NCI-H524 (cell line): Measurements from ENCODE around the gene ELF1.
"Not testable (repeated sequence)": the region's sequence is repeated elsewhere in the genome, so short reads cannot be mapped to it uniquely, and the experiment has no call there.

Experiments
- DNase-seq, 2 experiments: peaks; one replicate each; lab custom pipeline; 2025; lab: John Stamatoyannopoulos, UW

Gene ELF1

DNA sequence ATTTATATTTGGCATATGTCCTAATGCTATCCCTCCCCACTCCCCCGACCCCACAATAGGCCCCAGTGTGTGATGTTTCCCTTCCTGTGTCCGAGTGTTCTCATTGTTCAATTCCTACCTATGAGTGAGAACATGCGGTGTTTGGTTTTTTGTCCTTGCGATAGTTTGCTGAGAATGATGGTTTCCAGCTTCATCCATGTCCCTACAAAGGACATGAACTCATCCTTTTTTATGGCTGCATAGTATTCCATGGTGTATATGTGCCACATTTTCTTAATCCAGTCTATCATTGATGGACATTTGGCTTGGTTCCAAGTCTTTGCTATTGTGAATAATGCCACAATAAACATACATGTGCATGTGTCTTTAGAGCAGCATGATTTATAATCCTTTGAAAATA lies 23.3 kb upstream of the ELF1 start:
- DNase-seq = not testable (repeated sequence)

DNA sequence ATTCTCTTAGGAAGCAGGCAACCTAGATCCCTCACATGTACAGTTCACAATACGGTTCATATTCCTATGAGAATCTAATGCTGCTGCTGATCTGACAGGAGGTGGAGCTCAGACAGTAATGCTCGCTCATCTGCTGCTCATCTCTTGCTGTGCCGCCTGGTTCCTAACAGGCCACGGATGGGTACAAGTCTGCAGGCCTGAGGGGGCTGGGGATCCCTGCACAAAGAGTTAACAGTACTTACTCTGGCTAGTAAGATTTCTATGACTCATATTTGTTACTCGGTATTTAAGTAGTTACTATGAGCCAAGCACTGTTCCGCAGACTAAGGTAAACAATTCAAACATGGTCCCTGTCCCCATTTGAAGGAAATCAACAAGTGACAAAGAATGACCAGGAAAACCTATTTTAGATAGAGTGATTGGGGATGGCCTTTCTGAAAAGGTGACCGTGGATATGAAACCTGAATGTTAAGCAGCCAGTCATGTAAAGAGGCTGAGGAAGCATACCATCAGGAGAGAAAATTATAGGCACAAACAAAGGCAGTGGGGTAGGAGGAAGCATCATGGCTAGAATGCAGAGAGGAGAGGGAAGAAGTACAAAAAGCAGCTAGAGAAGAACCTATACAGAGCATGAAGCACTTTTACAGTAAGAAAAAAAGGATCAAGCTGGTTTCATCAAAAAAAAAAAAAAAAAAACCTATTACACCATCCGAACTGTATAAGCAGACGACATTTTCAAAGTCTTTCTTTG lies 21.6 kb upstream of the ELF1 start:
- no peak for DNase-seq

DNA sequence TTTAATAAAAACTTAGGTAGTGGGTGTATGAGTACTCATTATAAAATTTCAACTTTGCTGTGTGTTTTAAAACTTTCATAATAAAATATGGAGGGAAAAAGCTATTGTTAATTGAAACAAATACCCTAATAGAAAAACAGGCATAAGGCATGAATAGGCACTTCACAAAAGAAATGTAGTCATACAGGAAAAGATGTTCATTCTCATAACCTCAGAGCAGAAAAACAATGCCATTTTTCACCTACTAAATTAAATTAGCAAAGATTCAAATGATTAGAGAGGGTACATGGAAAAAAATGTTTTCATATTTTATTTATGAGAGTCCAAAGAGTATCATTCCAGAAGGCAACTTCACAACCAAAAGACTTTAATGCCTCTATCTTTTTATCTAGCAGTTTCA lies 20.6 kb upstream of the ELF1 start:
- no peak for DNase-seq

- not testable (repeated sequence) for DNase-seq
Observed at GRCh38 chr13:41036557-41036956, 17.4 kb upstream of the ELF1 start.

- DNase-seq = no peak
Observed at GRCh38 chr13:41034881-41035280, 15.8 kb upstream of the ELF1 start.

- no peak for DNase-seq
Observed at GRCh38 chr13:41034382-41034781, 15.3 kb upstream of the ELF1 start.

DNA sequence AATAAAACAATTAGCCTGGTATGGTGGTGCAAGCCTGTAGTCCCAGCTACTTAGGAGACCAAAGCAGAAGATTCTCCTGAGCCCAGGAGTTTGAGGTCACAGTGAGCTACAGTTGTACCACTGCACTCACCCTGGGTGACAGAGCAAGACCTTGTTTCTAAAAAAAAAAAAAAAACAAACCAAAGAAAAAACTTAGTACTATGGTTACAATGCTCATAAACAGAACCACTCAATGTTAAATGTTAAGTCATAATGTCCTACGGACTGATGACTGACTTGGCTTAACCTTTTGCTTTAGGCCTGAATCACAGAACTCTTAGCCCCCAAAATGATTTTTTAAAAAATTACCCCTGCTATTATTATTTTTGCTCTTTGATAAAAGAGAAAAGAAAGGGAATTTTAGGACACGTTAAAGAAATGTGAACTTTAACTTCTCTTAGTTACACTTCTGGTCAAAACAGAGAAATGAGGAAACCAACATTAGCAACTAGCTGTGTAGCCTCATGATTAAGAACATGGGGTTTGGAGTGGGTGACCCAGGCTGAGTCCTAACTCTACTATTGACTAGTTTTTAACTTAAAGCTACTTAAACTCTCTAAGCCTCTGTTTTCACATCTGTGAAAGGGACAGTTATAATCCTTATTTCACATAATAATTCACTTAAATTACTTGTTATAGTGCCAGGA lies 13.7 kb upstream of the ELF1 start:
- no peak for DNase-seq

- DNase-seq = peak in 1 of 2 experiments; percentile 28
Observed at GRCh38 chr13:41029629-41030028, 10.5 kb upstream of the ELF1 start.

GRCh38 chr13:41028051-41028450 lies 8.9 kb upstream of the ELF1 start:
- DNase-seq = no peak

GRCh38 chr13:41026788-41027187 lies 7.7 kb upstream of the ELF1 start:
- DNase-seq = no peak

DNA sequence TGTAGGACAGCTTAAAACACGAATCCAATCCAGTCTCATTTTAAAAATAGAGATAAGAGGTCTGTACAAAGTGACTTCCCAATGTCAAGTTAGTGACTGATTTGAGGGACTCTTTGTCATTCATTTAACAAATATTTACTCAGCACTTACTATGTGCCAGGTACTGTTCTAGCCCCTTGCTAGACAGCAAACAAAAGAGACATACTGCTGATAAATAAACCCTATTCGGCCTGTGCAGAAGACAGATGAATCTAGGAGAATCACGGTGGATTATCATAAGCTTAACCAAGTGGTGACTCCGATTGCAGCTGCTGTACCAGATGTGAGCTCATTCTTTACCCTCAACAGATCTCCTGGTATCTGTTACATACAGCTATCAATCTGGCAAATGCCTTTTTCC lies 6.4 kb upstream of the ELF1 start:
- DNase-seq = peak; percentile 38 to 85

DNA sequence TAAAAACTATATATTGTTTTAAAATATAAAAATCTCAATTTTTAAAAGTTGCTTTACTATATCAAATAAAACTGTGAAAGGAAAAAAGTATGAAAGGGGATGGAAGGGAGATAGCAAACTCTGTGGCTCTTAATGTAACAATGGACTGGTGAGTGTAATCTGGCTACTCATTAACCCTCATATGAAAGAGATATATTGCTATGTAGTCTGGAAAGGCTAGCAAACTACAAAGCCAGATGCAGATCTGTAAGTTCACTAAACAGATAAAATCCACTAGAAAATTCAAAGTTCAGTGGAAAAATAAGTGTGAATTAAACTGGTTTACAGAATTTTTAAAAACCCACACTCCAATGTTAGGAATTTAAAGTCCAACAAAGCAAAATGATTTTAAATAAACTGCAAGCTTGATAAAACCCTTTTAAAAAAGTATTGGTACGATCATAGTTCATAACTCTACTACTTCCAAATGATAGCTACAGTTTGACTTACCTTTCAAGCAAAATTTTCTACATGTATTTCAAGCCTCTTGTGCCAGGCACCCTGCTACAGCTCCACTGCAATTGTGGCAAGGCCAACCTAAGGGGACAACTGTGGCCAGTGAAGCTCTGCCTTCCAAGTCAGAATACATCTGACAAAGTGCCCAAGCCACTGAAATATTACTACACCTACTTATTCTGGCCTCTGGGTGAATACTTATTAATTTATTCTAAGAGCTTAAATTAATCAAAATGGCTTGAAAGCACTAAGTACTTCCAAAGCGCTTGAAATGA lies 647 bp upstream of the ELF1 start:
- DNase-seq = peak in 1 of 2 experiments; percentile 41

DNA sequence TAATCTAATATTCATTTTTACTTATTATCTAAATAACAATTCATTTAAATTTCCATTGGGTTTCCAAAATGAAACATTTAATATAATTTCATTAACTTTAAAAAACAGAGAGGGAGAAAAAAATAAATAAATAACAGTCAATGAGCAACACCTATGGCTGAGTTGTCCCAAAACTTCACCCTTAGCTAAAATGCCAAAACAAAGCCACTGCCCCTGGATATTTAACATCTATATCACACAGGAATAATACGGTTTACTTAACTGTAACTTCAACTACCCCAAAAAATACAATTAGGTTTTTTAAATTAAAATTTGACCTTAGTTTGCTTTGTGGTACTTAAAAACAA lies 541 bp downstream of the ELF1 start:
- no peak for DNase-seq

GRCh38 chr13:41017817-41018601 lies 1.1 kb downstream of the ELF1 start:
- DNase-seq = no peak

DNA sequence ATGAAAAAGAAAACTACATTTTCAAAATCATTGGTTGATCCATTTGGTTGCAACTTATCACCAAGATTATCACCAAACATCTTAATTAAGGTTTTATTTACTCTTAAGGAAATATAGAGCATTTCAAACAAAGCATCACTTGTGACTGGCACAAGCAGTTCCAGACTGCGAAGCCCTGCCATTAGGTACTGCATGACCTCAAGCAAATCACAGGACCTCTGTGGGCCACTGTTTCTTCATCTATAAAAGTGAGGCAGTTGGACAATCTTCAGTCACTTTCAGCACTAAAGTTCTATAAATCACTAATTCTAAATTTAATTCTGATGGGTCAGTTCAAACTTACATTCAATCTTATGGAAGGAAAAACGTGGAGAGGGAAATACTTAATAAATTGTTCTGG lies 2.0 kb downstream of the ELF1 start:
- DNase-seq = no peak

DNA sequence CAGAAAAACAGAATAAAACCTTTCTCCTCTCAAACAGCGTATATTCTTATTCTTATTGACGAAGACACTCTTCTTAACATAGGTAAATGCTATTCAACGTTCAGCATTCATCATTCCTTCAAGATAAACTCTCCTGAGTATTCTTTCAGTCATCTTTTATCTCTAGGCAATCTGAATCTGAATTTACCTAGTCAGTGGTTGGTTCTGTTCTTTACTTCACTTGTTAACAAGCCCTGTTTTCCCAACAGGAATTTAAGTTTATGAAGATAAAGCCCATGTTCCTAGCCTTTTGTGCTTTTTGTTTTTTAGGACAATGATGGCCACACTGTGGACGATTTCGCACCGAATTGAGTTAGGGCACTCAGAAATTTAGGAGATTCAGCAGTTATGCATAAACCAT lies 3.2 kb downstream of the ELF1 start:
- DNase-seq = no peak

- DNase-seq = no peak
Observed at GRCh38 chr13:41013835-41014234, 5.3 kb downstream of the ELF1 start.

GRCh38 chr13:41012536-41012935 lies 6.6 kb downstream of the ELF1 start:
- no peak for DNase-seq

DNA sequence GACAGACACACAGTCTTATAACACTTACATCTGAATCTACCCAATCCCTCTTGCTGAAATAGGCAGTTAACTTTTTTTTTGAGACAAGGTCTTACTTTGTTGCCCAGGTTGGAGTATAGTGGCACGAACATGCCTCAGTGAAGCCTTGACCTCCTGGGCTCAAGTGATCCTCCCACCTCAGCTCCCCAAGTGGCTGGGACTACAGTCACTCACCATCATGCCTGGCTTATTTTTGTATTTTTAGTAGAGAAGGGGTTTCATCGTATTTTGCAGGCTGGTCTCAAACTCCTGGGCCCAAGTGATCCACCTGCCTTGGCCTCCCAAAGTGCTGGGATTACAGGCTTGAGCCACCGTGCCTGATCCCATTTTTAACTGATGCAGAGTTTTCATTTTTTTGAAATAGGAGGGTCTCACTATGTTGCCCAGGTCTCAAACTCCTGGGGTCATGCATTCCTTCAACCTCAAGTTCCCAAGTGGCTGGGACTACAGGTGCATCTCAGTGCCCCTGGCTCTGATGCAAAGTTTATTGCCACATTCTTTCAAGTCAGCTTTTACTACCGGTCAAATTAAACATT lies 7.6 kb downstream of the ELF1 start:
- DNase-seq = no peak

- no peak for DNase-seq
Observed at GRCh38 chr13:41008349-41008980, 10.7 kb downstream of the ELF1 start.

- DNase-seq = no peak
Observed at GRCh38 chr13:41007744-41008128, 11.4 kb downstream of the ELF1 start.
